Hepatic stellate cell (primary cell): ENCODE measurements around the gene MMEL1.

Source experiments
- DNase-seq: peaks from one replicate; pipeline ENCODE4 v3.0.0; 2011; ENCODE audit warnings: low spot score

The MMEL1 gene

GRCh38 chr1:2642560-2643413, 10.0 kb upstream of the MMEL1 start:
- peak; percentile 100 for DNase-seq

GRCh38 chr1:2642131-2642559, 9.3 kb upstream of the MMEL1 start:
- no peak for DNase-seq

- no peak for DNase-seq
Measured at GRCh38 chr1:2641381-2642130, 8.7 kb upstream of the MMEL1 start.

- no peak for DNase-seq
Measured at GRCh38 chr1:2640626-2641025, 7.8 kb upstream of the MMEL1 start.

- no peak for DNase-seq
Measured at GRCh38 chr1:2639607-2640521, 7.0 kb upstream of the MMEL1 start.

GRCh38 chr1:2639203-2639602, 6.4 kb upstream of the MMEL1 start:
- no peak for DNase-seq

GRCh38 chr1:2638466-2639115, 5.8 kb upstream of the MMEL1 start:
- DNase-seq, result no peak

- no peak for DNase-seq
Measured at GRCh38 chr1:2637442-2638145, 4.8 kb upstream of the MMEL1 start.

- no peak for DNase-seq
Measured at GRCh38 chr1:2636733-2637132, 3.9 kb upstream of the MMEL1 start.

- no peak for DNase-seq
Measured at GRCh38 chr1:2635361-2636010, 2.7 kb upstream of the MMEL1 start.

- DNase-seq, result no peak
Measured at GRCh38 chr1:2633936-2634491, 1.2 kb upstream of the MMEL1 start.

GRCh38 chr1:2633366-2633935, 635 bp upstream of the MMEL1 start:
- DNase-seq, result no peak

- no peak for DNase-seq
Measured at GRCh38 chr1:2632051-2632430, 775 bp downstream of the MMEL1 start.

GRCh38 chr1:2631136-2632050, 1.4 kb downstream of the MMEL1 start:
- no peak for DNase-seq

GRCh38 chr1:2630498-2631135, 2.2 kb downstream of the MMEL1 start:
- no peak for DNase-seq

GRCh38 chr1:2629627-2630497, 3.0 kb downstream of the MMEL1 start:
- no peak for DNase-seq

GRCh38 chr1:2628933-2629626, 3.7 kb downstream of the MMEL1 start:
- DNase-seq, result no peak
